Skeletal muscle satellite cell (primary cell): ENCODE measurements around the gene MYL6B.
A peak's percentile ranks its signal among the peaks of the same experiment; 100 is the strongest.
"Not testable (repeated sequence)": the region's sequence is repeated elsewhere in the genome, so short reads cannot be mapped to it uniquely, and the experiment has no call there.

Experiments
- H3K27me3 ChIP-seq: 2 replicates; pipeline ENCODE4 v1.7.0; 2013; ENCODE audit warnings: low read length; ENCODE audit not compliant: control insufficient read depth, insufficient read depth
- H3K36me3 ChIP-seq: 2 replicates; pipeline ENCODE4 v1.7.0; 2013; ENCODE audit warnings: mild to moderate bottlenecking, control low read depth, low read length; ENCODE audit not compliant: insufficient read depth
- H3K4me1 ChIP-seq: 2 replicates; pipeline ENCODE4 v1.7.0; 2013; ENCODE audit warnings: low read length; ENCODE audit not compliant: control insufficient read depth, insufficient read depth
- H3K4me2 ChIP-seq: 2 replicates; pipeline ENCODE4 v1.7.0; 2013; ENCODE audit warnings: mild to moderate bottlenecking, low read length
- H3K4me3 ChIP-seq: 2 replicates; pipeline ENCODE4 v1.7.0; 2013; ENCODE audit warnings: low read length
- H3K9ac ChIP-seq: 2 replicates; pipeline ENCODE4 v1.7.0; 2013; ENCODE audit warnings: mild to moderate bottlenecking, low read depth, low read length, moderate library complexity
- H3K9me3 ChIP-seq: replicated peaks from 2 replicates; pipeline ENCODE4 v1.7.0; 2013; ENCODE audit warnings: mild to moderate bottlenecking, control low read depth, low read length

MYL6B gene

DNA sequence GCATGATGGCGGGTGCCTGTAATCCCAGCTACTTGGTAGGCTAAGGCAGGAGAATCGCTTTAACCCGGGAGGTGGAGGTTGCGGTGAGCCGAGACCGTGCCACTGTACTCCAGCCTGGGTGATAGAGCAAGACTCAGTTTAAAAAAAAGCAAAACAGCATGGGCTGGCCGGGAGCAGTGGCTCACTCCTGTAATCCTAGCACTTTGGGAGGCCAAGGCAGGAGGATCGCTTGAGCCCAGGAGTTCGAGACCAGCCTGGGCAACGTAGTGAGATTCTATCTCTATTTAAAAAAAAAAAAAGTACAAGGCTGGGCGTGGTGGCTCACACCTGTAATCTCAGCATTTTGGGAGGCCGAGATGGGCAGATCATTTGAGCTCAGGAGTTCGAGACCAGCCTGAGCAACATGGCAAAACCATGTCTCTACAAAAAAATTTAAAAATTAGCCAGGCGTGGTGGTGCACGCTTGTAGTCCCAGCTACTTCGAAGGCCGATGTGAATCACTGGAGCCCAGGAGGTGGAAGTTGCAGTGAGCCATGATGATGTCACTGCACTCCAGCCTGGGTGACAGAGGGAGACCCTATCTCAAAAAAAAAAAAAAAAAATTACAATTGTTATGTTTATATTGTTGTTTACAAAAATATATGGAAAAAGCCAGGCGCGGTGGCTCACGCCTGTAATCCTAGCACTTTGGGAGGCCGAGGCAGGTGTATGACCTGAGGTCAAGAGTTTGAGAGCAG is 4.2 kb downstream of the MYL6B start:
- peak overlapping the region; percentile 90 for H3K4me3 ChIP-seq
- peak overlapping the region; percentile 74 for H3K9ac ChIP-seq
- peaks cover 44% of the 10 kb centered on the region for H3K4me1 ChIP-seq
- H3K9me3 ChIP-seq, H3K27me3 ChIP-seq: not testable (repeated sequence)
- H3K36me3 ChIP-seq, result peaks cover 29% of the 10 kb centered on the region
- peak overlapping the region; percentile 97 for H3K4me2 ChIP-seq

DNA sequence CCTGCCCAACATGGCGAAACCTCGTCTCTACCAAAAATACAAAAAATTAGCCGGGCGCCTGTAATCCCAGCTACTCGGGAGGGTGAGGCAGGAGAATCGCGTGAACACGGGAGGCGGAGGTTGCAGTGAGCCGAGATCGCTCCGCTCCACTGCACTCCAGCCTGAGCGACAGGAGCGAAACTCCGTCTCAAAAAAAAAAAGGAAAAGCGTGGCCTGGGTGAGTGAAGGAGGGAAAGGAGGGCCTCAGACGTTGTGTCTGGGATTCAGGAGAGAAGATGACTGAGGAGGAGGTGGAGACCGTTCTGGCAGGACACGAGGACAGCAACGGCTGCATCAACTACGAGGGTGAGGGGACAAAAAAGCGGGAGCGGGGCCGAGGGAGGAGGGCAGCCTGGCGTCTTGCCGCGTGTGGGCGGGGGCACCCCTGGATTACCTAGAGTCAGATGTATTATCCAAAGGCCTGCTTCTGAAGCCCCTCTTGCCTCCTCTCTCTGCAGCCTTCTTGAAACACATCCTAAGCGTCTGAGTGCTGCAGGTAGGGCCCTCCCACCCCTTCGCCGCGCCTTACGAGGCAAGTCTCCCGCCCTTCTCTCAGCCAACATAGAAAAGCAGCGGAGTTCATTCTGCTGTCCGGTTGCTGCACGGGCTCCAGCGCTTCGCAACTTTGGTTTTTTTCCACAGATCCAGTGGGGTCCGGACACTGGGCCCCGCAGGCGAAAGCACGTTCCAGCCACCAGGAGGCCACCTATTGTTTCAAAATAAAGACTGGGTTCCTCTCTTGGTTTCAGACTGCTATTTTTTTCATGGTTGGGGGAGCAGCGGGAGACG is 5.0 kb downstream of the MYL6B start:
- Histone ChIP-seq H3K4me2 (peak overlapping the region; percentile 97), H3K4me3 (peak overlapping the region; percentile 90), H3K27me3 (no peaks in the 10 kb centered on the region), H3K9me3 (no peaks in the 10 kb centered on the region), H3K36me3 (peaks cover 37% of the 10 kb centered on the region), H3K9ac (peak overlapping the region; percentile 74), H3K4me1 (peaks cover 46% of the 10 kb centered on the region)

DNA sequence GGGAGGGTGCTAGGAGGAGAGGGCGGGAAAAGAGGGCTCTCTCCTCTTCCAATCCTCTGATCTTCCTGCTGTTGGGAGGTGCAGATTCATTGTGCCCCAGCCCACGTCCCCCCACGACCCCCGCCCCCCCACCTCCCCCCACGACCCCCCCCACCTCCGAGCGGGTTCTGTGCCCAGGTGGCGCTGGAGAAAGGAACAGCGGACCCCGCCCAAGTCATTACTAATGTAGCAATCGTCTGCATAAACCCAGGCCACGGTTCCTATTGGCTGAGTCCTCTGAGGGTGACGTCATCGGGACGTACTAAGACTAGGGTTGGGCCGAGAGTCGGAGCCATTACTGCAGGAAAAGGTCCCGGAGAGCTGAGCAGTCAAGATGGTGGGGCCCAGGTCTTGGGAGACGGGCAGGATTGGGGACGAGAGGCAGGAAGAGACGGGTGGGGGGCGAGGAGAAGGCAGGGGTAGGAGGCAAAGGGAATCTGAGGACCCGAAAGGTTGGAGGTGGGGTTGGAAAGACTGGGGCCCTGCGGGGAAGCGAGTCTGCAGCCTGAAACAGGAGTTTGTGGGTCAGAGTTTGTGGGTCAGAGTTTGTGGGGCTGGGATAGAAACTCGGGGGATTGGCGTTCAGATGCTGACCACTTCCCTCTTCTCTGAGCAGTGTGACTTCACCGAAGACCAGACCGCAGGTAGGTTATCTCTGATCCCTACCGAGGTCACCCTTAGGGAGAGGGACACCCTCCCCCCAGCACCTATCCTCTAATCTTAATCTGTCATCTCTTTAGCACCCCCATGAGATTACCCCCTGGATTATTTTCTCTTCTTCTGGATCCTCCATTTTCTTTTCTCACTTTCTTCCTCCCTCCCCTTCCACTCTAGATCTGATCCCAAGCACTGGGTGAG is 5.9 kb downstream of the MYL6B start, which contains the start of gene MYL6:
Gene MYL6, plus strand, starts transcription at position 331 of the 897 bp plus-strand sequence. Its CDS starts 43 bp downstream, at position 374.
- no peaks in the 10 kb centered on the region for H3K27me3 ChIP-seq
- peak within 1 kb of the TSS; percentile 90 for H3K4me3 ChIP-seq
- H3K36me3 ChIP-seq, result peaks cover 45% of the 10 kb centered on the region
- no peaks in the 10 kb centered on the region for H3K9me3 ChIP-seq
- peaks cover 40% of the 10 kb centered on the region for H3K4me1 ChIP-seq
- H3K4me2 ChIP-seq, result peak within 1 kb of the TSS; percentile 97
- peak within 1 kb of the TSS; percentile 97 for H3K9ac ChIP-seq

DNA sequence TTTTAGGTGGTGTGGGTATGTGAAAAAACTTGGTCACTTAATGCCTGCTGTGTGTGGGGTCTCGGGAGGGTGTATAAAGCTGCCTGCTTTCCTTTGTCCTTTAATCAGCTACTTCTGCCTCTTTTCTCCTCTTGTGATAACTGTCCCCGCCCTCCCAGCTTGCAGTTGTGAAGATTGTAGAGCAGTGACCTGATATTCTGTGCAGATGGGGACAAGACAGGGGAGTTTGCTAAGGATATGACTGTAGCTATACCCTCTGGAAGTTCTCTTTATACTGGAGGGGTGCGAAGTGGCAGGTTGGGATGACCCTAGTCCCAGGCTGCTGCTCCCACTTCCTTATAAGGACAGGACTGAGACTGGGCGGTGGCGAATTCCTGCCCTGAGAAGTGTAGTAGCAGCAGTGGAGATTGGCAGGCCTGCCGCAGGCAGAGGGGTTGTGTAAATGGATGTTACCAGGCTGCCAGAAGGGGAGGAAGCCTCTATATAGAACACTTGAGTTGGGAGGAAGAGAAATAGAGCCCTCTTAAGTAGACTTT is 6.6 kb downstream of the MYL6B start:
- peak overlapping the region; percentile 97 for H3K4me2 ChIP-seq
- H3K27me3 ChIP-seq, result no peaks in the 10 kb centered on the region
- H3K4me1 ChIP-seq, result peaks cover 33% of the 10 kb centered on the region
- peak overlapping the region; percentile 97 for H3K9ac ChIP-seq
- H3K4me3 ChIP-seq, result peak overlapping the region; percentile 90
- H3K9me3 ChIP-seq, result no peaks in the 10 kb centered on the region
- peaks cover 52% of the 10 kb centered on the region for H3K36me3 ChIP-seq

DNA sequence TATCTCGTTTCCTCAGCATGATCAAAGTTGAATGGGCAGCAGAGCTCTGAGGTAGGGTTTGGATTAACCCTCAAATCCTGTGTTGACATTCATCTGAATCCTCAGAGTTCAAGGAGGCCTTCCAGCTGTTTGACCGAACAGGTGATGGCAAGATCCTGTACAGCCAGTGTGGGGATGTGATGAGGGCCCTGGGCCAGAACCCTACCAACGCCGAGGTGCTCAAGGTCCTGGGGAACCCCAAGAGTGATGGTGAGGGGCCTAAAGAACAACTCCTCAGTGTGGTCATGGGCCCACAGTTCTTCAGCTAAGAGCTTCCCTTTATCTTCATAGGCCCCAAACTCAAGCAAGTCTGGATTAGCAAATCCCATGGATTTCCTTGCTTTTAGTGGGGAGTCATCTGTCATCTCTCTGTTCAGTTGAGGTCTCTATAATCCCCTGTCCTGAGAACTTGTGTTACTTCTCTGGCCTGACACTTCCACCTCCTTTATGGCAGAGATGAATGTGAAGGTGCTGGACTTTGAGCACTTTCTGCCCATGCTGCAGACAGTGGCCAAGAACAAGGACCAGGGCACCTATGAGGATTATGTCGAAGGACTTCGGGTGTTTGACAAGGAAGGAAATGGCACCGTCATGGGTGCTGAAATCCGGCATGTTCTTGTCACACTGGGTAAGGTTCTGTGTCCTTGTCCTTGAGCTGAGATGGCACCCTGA is 7.2 kb downstream of the MYL6B start:
- Histone ChIP-seq H3K4me1 (peaks cover 33% of the 10 kb centered on the region), H3K36me3 (peaks cover 59% of the 10 kb centered on the region), H3K27me3 (no peaks in the 10 kb centered on the region), H3K4me2 (peak overlapping the region; percentile 97), H3K9me3 (no peaks in the 10 kb centered on the region), H3K9ac (peak overlapping the region; percentile 97), H3K4me3 (peak overlapping the region; percentile 90)

DNA sequence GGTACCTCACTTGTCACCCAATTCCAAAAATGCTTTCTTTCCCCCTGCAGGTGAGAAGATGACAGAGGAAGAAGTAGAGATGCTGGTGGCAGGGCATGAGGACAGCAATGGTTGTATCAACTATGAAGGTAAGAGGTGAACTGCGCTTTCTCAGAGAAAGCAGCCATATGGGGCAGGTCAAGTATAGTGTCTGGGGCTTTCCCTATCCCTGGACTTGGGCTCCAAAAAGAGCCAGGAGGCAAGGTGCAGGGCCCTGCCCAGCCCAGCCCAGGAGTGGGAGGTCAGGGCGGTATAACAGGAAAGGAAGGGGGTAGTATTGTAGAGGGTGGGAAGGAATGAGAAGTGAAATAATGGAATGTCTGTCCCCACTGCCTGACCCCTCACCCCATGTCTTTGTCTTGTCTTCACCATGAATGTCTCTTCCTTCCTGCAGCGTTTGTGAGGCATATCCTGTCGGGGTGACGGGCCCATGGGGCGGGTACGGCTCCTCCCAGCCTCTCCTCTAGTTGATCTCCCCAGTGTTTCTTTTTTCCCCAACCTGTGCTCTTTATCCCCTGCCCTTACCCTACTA is 7.9 kb downstream of the MYL6B start:
- H3K4me3 ChIP-seq, result peak overlapping the region; percentile 90
- H3K9ac ChIP-seq, result peak overlapping the region; percentile 97
- peaks cover 64% of the 10 kb centered on the region for H3K36me3 ChIP-seq

DNA sequence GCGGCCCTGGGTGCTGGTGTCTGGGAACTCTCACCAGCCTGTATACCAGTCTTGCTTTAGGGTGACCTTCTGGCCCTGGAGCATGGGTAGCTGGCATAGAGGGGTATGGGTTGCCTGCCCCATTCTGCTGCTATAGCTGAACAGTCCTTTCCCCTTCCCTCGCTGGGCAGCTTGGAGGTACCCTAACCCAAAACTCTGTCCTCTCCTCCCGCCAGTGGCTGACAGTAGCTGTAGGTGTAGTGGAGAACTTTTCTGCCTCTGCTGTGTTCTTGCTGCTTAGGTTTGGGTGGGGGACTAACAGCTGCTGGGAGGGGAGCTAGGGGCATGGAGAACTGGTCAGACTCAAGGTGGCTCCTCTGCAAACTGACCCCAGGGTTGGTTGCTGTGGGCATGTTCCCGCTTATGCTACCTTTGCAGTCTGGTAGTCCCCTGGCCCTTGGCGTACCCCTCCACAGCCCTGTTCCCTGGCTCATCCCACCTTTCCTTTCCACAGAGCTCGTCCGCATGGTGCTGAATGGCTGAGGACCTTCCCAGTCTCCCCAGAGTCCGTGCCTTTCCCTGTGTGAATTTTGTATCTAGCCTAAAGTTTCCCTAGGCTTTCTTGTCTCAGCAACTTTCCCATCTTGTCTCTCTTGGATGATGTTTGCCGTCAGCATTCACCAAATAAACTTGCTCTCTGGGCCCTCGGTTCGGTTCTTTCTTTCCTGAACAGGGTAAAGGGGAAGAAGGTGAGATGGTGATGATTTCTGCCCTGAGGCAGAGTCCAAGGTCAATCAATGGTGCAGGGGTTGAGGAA is 8.7 kb downstream of the MYL6B start:
- peak overlapping the region; percentile 97 for H3K4me2 ChIP-seq
- no peaks in the 10 kb centered on the region for H3K27me3 ChIP-seq
- peak overlapping the region; percentile 97 for H3K9ac ChIP-seq
- no peaks in the 10 kb centered on the region for H3K9me3 ChIP-seq
- H3K4me3 ChIP-seq, result peak overlapping the region; percentile 90
- peaks cover 72% of the 10 kb centered on the region for H3K36me3 ChIP-seq
- peaks cover 33% of the 10 kb centered on the region for H3K4me1 ChIP-seq

More for the DNA sequence above, 7.9 kb downstream of the MYL6B start:
- no peaks in the 10 kb centered on the region for H3K27me3 ChIP-seq
- H3K4me2 ChIP-seq, result peak overlapping the region; percentile 97
- no peaks in the 10 kb centered on the region for H3K9me3 ChIP-seq
- H3K4me1 ChIP-seq, result peaks cover 33% of the 10 kb centered on the region

DNA sequence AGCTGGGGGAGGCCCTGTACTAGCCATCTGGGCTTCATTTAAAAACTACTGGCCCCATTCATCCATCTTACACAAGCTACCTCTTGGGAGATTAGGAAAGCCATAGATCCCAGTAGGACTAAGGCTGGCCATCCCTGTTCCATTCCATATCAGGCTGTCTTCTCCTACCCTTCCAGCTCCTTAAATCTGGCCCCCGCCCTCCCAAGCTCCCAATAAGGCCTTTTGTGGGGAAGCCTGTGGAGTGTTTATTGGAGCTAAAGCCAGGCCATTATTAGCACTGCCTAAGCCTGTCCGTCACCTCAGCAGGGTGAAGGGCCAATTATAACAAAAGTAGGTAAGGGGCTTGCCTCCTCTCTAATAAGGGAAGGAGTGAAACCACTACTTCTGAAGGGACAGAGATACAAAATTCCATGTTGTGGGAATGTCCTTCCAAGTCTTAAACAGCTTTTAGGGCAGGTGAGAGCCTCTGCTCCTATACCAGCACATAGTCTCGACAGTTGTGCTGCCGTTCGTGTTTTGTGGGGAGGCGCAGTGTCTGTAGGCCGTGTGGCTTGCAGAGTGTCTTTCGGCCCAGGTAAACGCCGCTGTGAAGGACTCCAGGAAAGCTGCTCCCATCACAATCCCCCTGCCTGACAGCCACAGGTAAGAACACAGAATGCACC is 9.4 kb downstream of the MYL6B start:
- H3K36me3 ChIP-seq, result peaks cover 72% of the 10 kb centered on the region

DNA sequence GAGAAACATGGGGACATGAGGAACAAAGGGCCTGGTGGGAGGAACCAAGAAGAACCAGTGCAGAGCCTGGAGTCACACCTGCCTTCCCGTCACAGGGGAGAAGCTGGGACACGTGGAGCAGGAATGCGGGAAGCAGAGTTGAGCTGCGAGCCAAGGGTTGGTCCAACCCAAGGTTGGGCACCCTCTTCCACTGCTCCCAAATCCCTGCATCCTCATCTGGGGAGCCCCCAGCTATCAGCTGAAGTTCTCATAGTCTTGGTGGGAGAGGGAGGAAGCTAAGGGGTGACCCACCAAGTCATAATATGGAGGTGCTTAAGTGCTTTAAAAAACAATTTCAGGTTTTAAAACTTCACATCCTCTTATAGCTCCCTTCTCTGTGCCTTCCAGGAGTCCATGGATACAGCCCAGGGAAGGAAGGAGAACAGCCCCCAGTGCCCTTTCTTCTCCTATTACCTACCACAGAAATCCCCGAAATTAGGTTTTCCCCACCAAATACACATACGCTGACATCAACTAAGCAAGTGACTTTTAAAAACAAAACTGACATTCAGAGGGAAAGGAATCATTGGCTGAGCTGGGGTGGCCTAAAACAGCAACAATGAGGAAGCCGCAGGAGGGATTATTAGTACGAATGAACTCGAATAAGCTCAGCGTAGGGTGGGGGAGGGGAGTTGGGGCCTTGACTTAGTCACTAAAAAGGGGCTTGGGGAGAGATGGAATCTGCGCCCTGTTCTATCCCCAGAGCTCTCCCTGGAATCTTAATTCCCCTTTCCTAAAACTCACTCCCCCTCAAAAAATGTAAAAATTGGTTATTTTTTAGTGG is 10.3 kb downstream of the MYL6B start:
- H3K36me3 ChIP-seq, result peaks cover 77% of the 10 kb centered on the region
- H3K4me3 ChIP-seq, result no peak overlapping the region
- no peak overlapping the region for H3K9ac ChIP-seq
- H3K27me3 ChIP-seq, result no peaks in the 10 kb centered on the region
- H3K9me3 ChIP-seq, result no peaks in the 10 kb centered on the region
- H3K4me2 ChIP-seq, result no peak overlapping the region
- peaks cover 25% of the 10 kb centered on the region for H3K4me1 ChIP-seq

More for the DNA sequence above, 9.4 kb downstream of the MYL6B start:
- Histone ChIP-seq H3K4me1 (peaks cover 33% of the 10 kb centered on the region), H3K4me3 (no peak overlapping the region), H3K4me2 (peak overlapping the region; percentile 97), H3K9me3 (no peaks in the 10 kb centered on the region), H3K27me3 (no peaks in the 10 kb centered on the region), H3K9ac (peak overlapping the region; percentile 97)
